Measurements from ENCODE around the gene GIGYF2. TPM values are rescaled to one million over a fixed set of nuclear protein-coding genes. Genes with fewer than 3 reads are reported as not detected.
"Not testable (repeated sequence)": the region's sequence is repeated elsewhere in the genome, so short reads cannot be mapped to it uniquely, and the experiment has no call there.

GIGYF2 gene
- polyA plus RNA-seq, 3 donors = 61.6 to 66.2 (median 62.1) TPM

DNA sequence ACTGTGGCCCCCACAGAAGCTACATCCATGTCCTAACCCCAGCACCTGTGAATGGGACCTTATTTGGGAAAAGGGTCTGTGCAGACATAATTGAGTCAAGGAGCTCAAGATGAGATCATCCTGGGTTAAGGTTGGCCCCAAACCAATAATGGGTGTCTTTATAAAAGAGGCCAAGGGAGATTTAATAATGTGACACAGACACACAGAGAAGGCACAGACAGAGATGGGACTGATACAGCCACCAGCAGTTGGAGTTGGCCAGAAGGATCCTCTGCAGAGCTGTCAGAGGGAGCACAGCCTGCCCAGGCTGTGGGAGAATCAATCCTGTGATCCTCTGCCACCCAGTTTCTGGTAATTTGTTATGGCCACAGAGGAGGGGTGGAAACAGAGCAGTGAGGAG is 199.0 kb downstream of the GIGYF2 start:
- no peak for DNase-seq (ENCODE audit: extremely low read depth in 1 of 11, low read depth in 9 of 11, low spot score in 4 of 11)

DNA sequence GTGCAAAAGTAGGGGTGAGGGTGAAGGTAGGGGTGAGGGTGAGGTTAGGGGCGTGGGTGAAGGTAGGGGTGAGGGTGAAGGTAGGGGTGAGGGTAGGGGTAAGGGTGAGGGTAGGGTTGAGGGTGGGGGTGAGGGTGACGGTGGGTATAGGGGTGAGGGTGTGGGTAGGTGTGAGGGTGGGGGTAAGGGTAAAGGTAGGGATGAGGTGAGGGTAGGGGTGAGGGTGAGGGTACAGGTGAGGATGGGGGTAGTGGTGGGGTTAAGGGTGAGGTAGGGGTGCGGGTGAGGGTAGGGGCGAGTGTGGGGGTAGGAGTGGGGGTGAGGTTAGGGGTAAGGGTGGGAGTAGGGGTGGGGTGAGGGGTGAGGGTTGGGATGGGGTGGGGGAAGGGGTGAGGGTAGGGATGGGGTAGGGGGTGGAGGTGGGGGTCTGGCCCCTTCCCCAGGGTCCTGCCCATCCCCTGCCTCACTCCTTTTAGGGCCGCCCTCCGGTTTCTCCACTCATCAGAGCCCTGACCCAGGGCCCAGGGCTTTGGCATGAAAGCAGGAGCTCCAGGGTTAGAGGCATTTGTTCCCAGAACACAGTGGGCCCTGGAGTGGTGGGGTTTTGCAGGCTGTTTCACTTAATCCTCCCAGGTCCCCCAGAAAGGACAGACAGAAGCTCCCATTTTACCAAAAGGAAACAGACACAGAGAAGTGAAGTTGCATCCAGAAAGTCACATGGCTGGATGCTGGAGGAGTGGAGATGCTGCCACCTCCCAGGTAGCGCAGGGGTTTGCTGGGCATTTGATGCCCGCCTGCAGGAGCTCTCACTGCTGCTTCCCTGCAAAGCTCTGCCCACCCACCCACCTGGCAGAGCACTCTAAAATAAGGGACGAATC is 199.8 kb downstream of the GIGYF2 start:
- DNase-seq (ENCODE audit: extremely low read depth in 1 of 11, low read depth in 9 of 11, low spot score in 4 of 11) = no peak

GRCh38 chr2:232897598-232898408 is 200.7 kb downstream of the GIGYF2 start:
- DNase-seq (ENCODE audit: extremely low read depth in 1 of 11, low read depth in 9 of 11, low spot score in 4 of 11) = no peak

DNA sequence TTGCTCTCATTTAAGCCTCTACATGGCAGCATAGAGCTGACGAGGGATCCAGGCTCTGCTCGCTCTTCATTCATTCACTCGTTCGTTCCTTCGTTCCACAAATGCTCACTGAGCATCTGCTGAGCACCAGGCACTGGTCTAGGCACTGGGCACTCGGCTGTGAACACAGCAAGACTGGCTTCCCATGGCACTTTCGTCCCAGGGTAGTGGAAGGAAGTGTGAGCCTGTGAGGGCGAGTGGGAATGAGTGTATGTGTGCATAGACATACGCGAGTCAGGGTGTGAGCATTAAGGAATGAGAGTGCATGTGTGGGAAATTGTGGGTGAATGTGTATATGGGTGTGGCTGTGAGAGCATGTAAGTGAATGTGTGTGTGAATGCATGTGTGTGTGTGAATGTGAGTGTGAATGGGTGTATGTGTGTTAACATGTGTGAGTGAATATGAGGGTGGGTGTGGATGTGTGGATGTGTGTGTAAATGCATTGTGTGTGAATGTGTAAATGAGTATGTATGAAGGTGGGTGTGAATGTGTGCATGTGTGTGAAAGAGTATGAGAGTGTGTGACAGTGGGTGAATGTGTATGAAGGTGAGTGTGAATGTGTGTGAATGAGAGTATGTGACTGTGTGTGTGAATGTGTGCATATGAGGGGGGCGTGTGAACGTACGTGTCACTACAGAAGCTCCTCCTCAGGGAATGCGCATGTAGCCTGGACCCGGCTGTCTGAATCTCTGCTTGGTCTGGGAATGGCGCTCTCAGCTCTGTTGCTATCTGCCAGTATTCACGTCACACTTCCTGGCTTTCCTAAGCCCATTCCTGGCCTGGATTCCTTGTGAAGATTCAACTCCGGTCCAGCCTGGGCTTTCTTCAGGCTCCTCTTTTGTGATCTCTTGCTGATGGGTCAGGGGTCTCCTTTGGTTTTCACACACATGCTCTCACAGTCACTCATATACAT is 201.7 kb downstream of the GIGYF2 start:
- no peak for DNase-seq (ENCODE audit: extremely low read depth in 1 of 11, low read depth in 9 of 11, low spot score in 4 of 11)

- DNase-seq (ENCODE audit: extremely low read depth in 1 of 11, low read depth in 9 of 11, low spot score in 4 of 11) = peak in 1 of 11 donors; percentile 25
These were observed 203.9 kb downstream of the GIGYF2 start for GRCh38 chr2:232900811-232901735.

- DNase-seq (ENCODE audit: extremely low read depth in 1 of 11, low read depth in 9 of 11, low spot score in 4 of 11) = no peak
These were observed 204.8 kb downstream of the GIGYF2 start for GRCh38 chr2:232901736-232902578.

- DNase-seq (ENCODE audit: extremely low read depth in 1 of 11, low read depth in 9 of 11, low spot score in 4 of 11) = no peak
These were observed 206.9 kb downstream of the GIGYF2 start for GRCh38 chr2:232903989-232904388.

GRCh38 chr2:232906867-232907717 is 210.0 kb downstream of the GIGYF2 start:
- DNase-seq (ENCODE audit: extremely low read depth in 1 of 11, low read depth in 9 of 11, low spot score in 4 of 11) = not testable (repeated sequence)

- DNase-seq (ENCODE audit: extremely low read depth in 1 of 11, low read depth in 9 of 11, low spot score in 4 of 11) = not testable (repeated sequence)
These were observed 210.6 kb downstream of the GIGYF2 start for GRCh38 chr2:232907718-232908085.

GRCh38 chr2:232908695-232909094 is 211.6 kb downstream of the GIGYF2 start:
- no peak for DNase-seq (ENCODE audit: extremely low read depth in 1 of 11, low read depth in 9 of 11, low spot score in 4 of 11)

Other genes with a start within 250 kb of the GIGYF2 start
- gene ALPI, start 241.2 kb upstream of the GIGYF2 start, polyA plus RNA-seq (ENCODE audit: insufficient read length in 3 of 3) = under 1 TPM in 2 of 3 donors, not detected in 1; 0.06 to 0.07 TPM
- gene ECEL1, start 209.5 kb upstream of the GIGYF2 start, polyA plus RNA-seq (ENCODE audit: insufficient read length in 3 of 3) = 10 to 100 TPM; 13.8 to 27.8 (median 21.4) TPM
- under 1 TPM in 2 of 3 donors, not detected in 1; 0.09 to 0.83 TPM for gene PRSS56, start 176.9 kb upstream of the GIGYF2 start, polyA plus RNA-seq (ENCODE audit: insufficient read length in 3 of 3)
- 1 to 10 TPM in 1 of 3 donors, under 1 TPM in 2; 0.85 to 1.1 (median 0.87) TPM for gene CHRND, start 171.2 kb upstream of the GIGYF2 start, polyA plus RNA-seq (ENCODE audit: insufficient read length in 3 of 3)
- gene CHRNG, start 157.6 kb upstream of the GIGYF2 start, polyA plus RNA-seq (ENCODE audit: insufficient read length in 3 of 3) = 1 to 10 TPM; 1.1 to 1.6 (median 1.2) TPM
- 10 to 100 TPM; 11.9 to 15.2 (median 14.3) TPM for gene TIGD1, start 146.8 kb upstream of the GIGYF2 start, polyA plus RNA-seq (ENCODE audit: insufficient read length in 3 of 3)
- gene EIF4E2, start 146.6 kb upstream of the GIGYF2 start, polyA plus RNA-seq (ENCODE audit: insufficient read length in 3 of 3) = 100 to 1,000 TPM; 109 to 122 (median 121) TPM
- 10 to 100 TPM; 52.4 to 73.1 (median 66.4) TPM for gene EFHD1, start 63.7 kb upstream of the GIGYF2 start, polyA plus RNA-seq (ENCODE audit: insufficient read length in 3 of 3)
- gene KCNJ13, start 79.2 kb downstream of the GIGYF2 start, polyA plus RNA-seq (ENCODE audit: insufficient read length in 3 of 3) = 1 to 10 TPM; 2.1 to 2.8 (median 2.7) TPM
- 1 to 10 TPM; 1.3 to 3.4 (median 2.8) TPM for gene SNORC, start 172.9 kb downstream of the GIGYF2 start, polyA plus RNA-seq (ENCODE audit: insufficient read length in 3 of 3)